HG03060 (cell line): Measurements from ENCODE around the gene NUF2.

Source experiments
- ATAC-seq: cut with Tn5 transposase; IDR thresholded peaks from one replicate; pipeline ENCODE4 v1.9.1; 2021; ENCODE audit warnings: low read depth, moderate number of reproducible peaks; ENCODE audit not compliant: unreplicated experiment

The NUF2 gene

GRCh38 chr1:163397451-163398200 lies 75.9 kb downstream of the NUF2 start:
- no peak for ATAC-seq

GRCh38 chr1:163399001-163399400 lies 77.2 kb downstream of the NUF2 start:
- ATAC-seq: no peak

GRCh38 chr1:163399976-163400601 lies 78.3 kb downstream of the NUF2 start:
- ATAC-seq: no peak

- no peak for ATAC-seq
These were observed 79.5 kb downstream of the NUF2 start for GRCh38 chr1:163401211-163401610.
